CD4-positive, alpha-beta T cell treated with Interleukin-17A for 1 hour (primary cell): ENCODE measurements around the gene LRP1B.
"Not testable (repeated sequence)": the region's sequence is repeated elsewhere in the genome, so short reads cannot be mapped to it uniquely, and the experiment has no call there.

Source experiments
- DNase-seq: peaks from one replicate; pipeline ENCODE4 v3.0.0-alpha.2; 2020

LRP1B gene

GRCh38 chr2:140747090-140747489, 1383.7 kb downstream of the LRP1B start:
- DNase-seq = no peak

- no peak for DNase-seq
Observed at GRCh38 chr2:140744379-140744778, 1386.4 kb downstream of the LRP1B start.

- DNase-seq = no peak
Observed at GRCh38 chr2:140737006-140737405, 1393.8 kb downstream of the LRP1B start.

GRCh38 chr2:140734992-140735391, 1395.8 kb downstream of the LRP1B start:
- DNase-seq = no peak

- DNase-seq = no peak
Observed at GRCh38 chr2:140718999-140719398, 1411.8 kb downstream of the LRP1B start.

GRCh38 chr2:140717481-140717880, 1413.3 kb downstream of the LRP1B start:
- no peak for DNase-seq

- DNase-seq = no peak
Observed at GRCh38 chr2:140714586-140714985, 1416.2 kb downstream of the LRP1B start.

- no peak for DNase-seq
Observed at GRCh38 chr2:140711867-140712266, 1418.9 kb downstream of the LRP1B start.

- no peak for DNase-seq
Observed at GRCh38 chr2:140701726-140702125, 1429.1 kb downstream of the LRP1B start.

- DNase-seq = no peak
Observed at GRCh38 chr2:140698636-140699035, 1432.2 kb downstream of the LRP1B start.

- DNase-seq = no peak
Observed at GRCh38 chr2:140696449-140696848, 1434.4 kb downstream of the LRP1B start.

GRCh38 chr2:140695155-140695554, 1435.7 kb downstream of the LRP1B start:
- DNase-seq = no peak

GRCh38 chr2:140687825-140688224, 1443.0 kb downstream of the LRP1B start:
- DNase-seq = no peak

- no peak for DNase-seq
Observed at GRCh38 chr2:140683658-140684057, 1447.2 kb downstream of the LRP1B start.

- no peak for DNase-seq
Observed at GRCh38 chr2:140680862-140681261, 1450.0 kb downstream of the LRP1B start.

- DNase-seq = no peak
Observed at GRCh38 chr2:140679752-140680151, 1451.1 kb downstream of the LRP1B start.

- DNase-seq = no peak
Observed at GRCh38 chr2:140669911-140670310, 1460.9 kb downstream of the LRP1B start.

GRCh38 chr2:140667203-140667602, 1463.6 kb downstream of the LRP1B start:
- no peak for DNase-seq

GRCh38 chr2:140662504-140662903, 1468.3 kb downstream of the LRP1B start:
- no peak for DNase-seq

GRCh38 chr2:140658760-140659692, 1471.8 kb downstream of the LRP1B start:
- no peak for DNase-seq

- no peak for DNase-seq
Observed at GRCh38 chr2:140657657-140658056, 1473.2 kb downstream of the LRP1B start.

GRCh38 chr2:140654565-140654964, 1476.3 kb downstream of the LRP1B start:
- no peak for DNase-seq

GRCh38 chr2:140650825-140651224, 1480.0 kb downstream of the LRP1B start:
- DNase-seq = no peak

GRCh38 chr2:140650134-140650533, 1480.7 kb downstream of the LRP1B start:
- DNase-seq = not testable (repeated sequence)

- DNase-seq = no peak
Observed at GRCh38 chr2:140648393-140648792, 1482.4 kb downstream of the LRP1B start.
